Left ventricle myocardium superior (tissue), 1 donor: Measurements from ENCODE around the gene RPL5. TPM values are rescaled to one million over a fixed set of nuclear protein-coding genes. Genes with fewer than 3 reads are reported as not detected.
"Not testable (repeated sequence)": the region's sequence is repeated elsewhere in the genome, so short reads cannot be mapped to it uniquely, and the experiment has no call there.

Source experiments
- ATAC-seq: fragments of 200-7000 bp; cut with Tn5 transposase; one replicate; pipeline ENCODE4 v1.9.1; 2020; ENCODE audit warnings: mild to moderate bottlenecking, moderate library complexity
- DNase-seq: peaks from one replicate; pipeline ENCODE4 v3.0.0-alpha.2; 2020
- intact Hi-C: fragments of 100-400 bp; cut with micrococcal nuclease; formaldehyde crosslinking; loops from one replicate; pipeline ENCODE4 v1.11.0; 2022
- long read RNA-seq: library from polyadenylated mRNA; unstranded; transcript quantifications from one replicate; pipeline ENCODE4 v2.0.0, GENCODE V29; 2021
- total RNA-seq: library from RNA; stranded (reverse); fragmentation: NEBNext Ultra II Directional; extraction: Animal tissue kit (Norgen Biotek cat#: 25700); gene quantifications from one replicate; pipeline ENCODE4 v1.2.1, GENCODE V29; 2021
- donor health status: DM: no; HTN: yes; CAD: no; lungs with severe emphysema.

RPL5 gene
- 533 TPM for total RNA-seq
- long read RNA-seq, transcript RPL5-210 (7 exons, 896 nt): minor isoform, 5 of 327 reads
- long read RNA-seq, transcript RPL5-208 (8 exons, 1,085 nt): major isoform, 277 of 327 reads
- long read RNA-seq, partial matches to known transcripts: 36 of 327 reads
- long read RNA-seq, other reads (novel, unspliced or antisense): 6 of 327 reads

GRCh38 chr1:92831762-92832536 is at the start of gene RPL5:
Gene RPL5, plus strand, starts transcription at chr1:92832040. Its CDS starts 75 bp downstream, at chr1:92832115.
- DNase-seq (peak; percentile 98), ATAC-seq (peak; percentile 98)
- intact Hi-C loops: no loop called here

- ATAC-seq, intact Hi-C loops: not testable (repeated sequence)
- peak; percentile 47 for DNase-seq
These were observed 48.3 kb upstream of the RPL5 start for GRCh38 chr1:92783550-92783949.

GRCh38 chr1:92784021-92784638 is 47.7 kb upstream of the RPL5 start:
- ATAC-seq: peak; percentile 0
- DNase-seq: no peak
- intact Hi-C loops: no loop called here

- intact Hi-C loops: no loop called here
- peak; percentile 97 for ATAC-seq
- peak; percentile 96 for DNase-seq
These were observed 47.0 kb upstream of the RPL5 start, which contains the start of gene EVI5 for GRCh38 chr1:92784639-92785500. Gene EVI5, minus strand, starts transcription at chr1:92785108. Its CDS starts 48,562 bp downstream, at chr1:92736546.

- intact Hi-C loops: no loop called here
- no peak for DNase-seq
- no peak for ATAC-seq
These were observed 45.5 kb upstream of the RPL5 start for GRCh38 chr1:92786111-92786901.

- intact Hi-C loops: no loop called here
- no peak for DNase-seq
- no peak for ATAC-seq
These were observed 41.8 kb upstream of the RPL5 start for GRCh38 chr1:92790081-92790480.

GRCh38 chr1:92790867-92791266 is 41.0 kb upstream of the RPL5 start:
- ATAC-seq: no peak
- no peak for DNase-seq

GRCh38 chr1:92791487-92792066 is 40.3 kb upstream of the RPL5 start:
- intact Hi-C loops: no loop called here
- DNase-seq (no peak), ATAC-seq (peak; percentile 38)

More at GRCh38 chr1:92790867-92791266, 41.0 kb upstream of the RPL5 start:
- intact Hi-C loops: no loop called here

- intact Hi-C loops: no loop called here
- ATAC-seq: peak; percentile 37
These were observed 39.5 kb upstream of the RPL5 start for GRCh38 chr1:92792340-92792782.

GRCh38 chr1:92795166-92795565 is 36.7 kb upstream of the RPL5 start:
- DNase-seq (no peak), ATAC-seq (no peak)
- intact Hi-C loops: no loop called here

More at GRCh38 chr1:92792340-92792782, 39.5 kb upstream of the RPL5 start:
- DNase-seq: no peak

GRCh38 chr1:92797297-92797696 is 34.5 kb upstream of the RPL5 start:
- intact Hi-C loops: no loop called here
- DNase-seq (no peak), ATAC-seq (no peak)

GRCh38 chr1:92797961-92798360 is 33.9 kb upstream of the RPL5 start:
- DNase-seq (no peak), ATAC-seq (no peak)
- intact Hi-C loops: no loop called here

- intact Hi-C loops: no loop called here
- DNase-seq (no peak), ATAC-seq (no peak)
These were observed 28.5 kb upstream of the RPL5 start for GRCh38 chr1:92803140-92803887.

- intact Hi-C loops: no loop called here
- DNase-seq: peak; percentile 74
- ATAC-seq: peak; percentile 97
These were observed 27.1 kb upstream of the RPL5 start for GRCh38 chr1:92804721-92805201.

- DNase-seq (no peak), ATAC-seq (no peak)
- intact Hi-C loops: no loop called here
These were observed 26.6 kb upstream of the RPL5 start for GRCh38 chr1:92805216-92805615.

GRCh38 chr1:92808381-92808780 is 23.5 kb upstream of the RPL5 start:
- intact Hi-C loops: no loop called here
- ATAC-seq (no peak), DNase-seq (no peak)

GRCh38 chr1:92816732-92817131 is 15.1 kb upstream of the RPL5 start:
- DNase-seq (no peak), ATAC-seq (no peak)
- intact Hi-C loops: no loop called here
